GM12878 (cell line): ENCODE results near the gene ANTXR2. TPM values are rescaled to one million over a fixed set of nuclear protein-coding genes. Genes with fewer than 3 reads are reported as not detected.
"Not testable (repeated sequence)": the region's sequence is repeated elsewhere in the genome, so short reads cannot be mapped to it uniquely, and the experiment has no call there.

Source experiments
- ATAC-seq: fragments of 200-7000 bp; cut with Tn5 transposase; 3 replicates; pipeline ENCODE4 v1.9.1; 2020; ENCODE audit warnings: mild to moderate bottlenecking, moderate library complexity
- BruUV-seq: library from RNA; stranded (reverse); fragments of 400-500 nt; replicated peaks from 2 replicates; lab custom pipeline; 2021; lab: Mats Ljungman, UMichigan
- CTCF ChIA-PET: fragments of 300-600 bp; sonication (Branson Sonifier 250); formaldehyde crosslinking; extraction: SDS; loops from one replicate; lab custom pipeline; 2021; ENCODE audit warnings: inconsistent platforms; lab: Yijun Ruan, JAX
- POLR2A ChIA-PET: fragments of 350-600 bp; formaldehyde crosslinking; extraction: SDS; loops from one replicate; lab custom pipeline; 2021; ENCODE audit warnings: inconsistent platforms; lab: Charles Lee
- RAD21 ChIA-PET: fragments of 300-600 bp; sonication (Branson Sonifier 250); formaldehyde crosslinking; loops from one replicate; lab custom pipeline; 2023; ENCODE audit warnings: antibody characterized with exemption; ENCODE audit not compliant: unreplicated experiment; lab: Charles Lee
- SMC1A ChIA-PET: fragments of 300-600 bp; sonication (Branson Sonifier 250); formaldehyde crosslinking; loops from one replicate; lab custom pipeline; 2023; ENCODE audit not compliant: unreplicated experiment, uncharacterized antibody; lab: Charles Lee
- DNase-seq: peaks from one replicate; pipeline ENCODE4 v3.0.0-alpha.2; 2011; ENCODE audit warnings: low read depth, low spot score
- FAIRE-seq: peaks from 3 replicates; lab custom pipeline; 2011; peaks lifted over from hg19 to GRCh38; lab: Jason Lieb, UNC
- H2AFZ ChIP-seq: 2 replicates; pipeline ENCODE4 v1.6.0; 2011; ENCODE audit warnings: low read depth, low read length, control low read depth; ENCODE audit not compliant: control insufficient read depth
- H3K27ac ChIP-seq: 2 replicates; pipeline ENCODE4 v1.5.1; 2011; ENCODE audit warnings: control low read depth; ENCODE audit not compliant: control insufficient read depth, insufficient read depth
- H3K27me3 ChIP-seq, 2 experiments: replicated peaks in 1 of 2; 2 replicates each; pipeline versions ENCODE4 v1.6.0 to v1.6.1; 2011; ENCODE audit warnings: low read length in 1 of 2; ENCODE audit not compliant: control insufficient read depth in 2 of 2, insufficient read depth in 2 of 2
- H3K36me3 ChIP-seq, 2 experiments: 2 replicates each; pipeline ENCODE4 v1.5.1; 2011; ENCODE audit warnings: low read length in 1 of 2; ENCODE audit not compliant: control insufficient read depth in 2 of 2, insufficient read depth in 2 of 2
- H3K4me1 ChIP-seq: 2 replicates; pipeline ENCODE4 v1.6.1; 2011; ENCODE audit warnings: mild to moderate bottlenecking, low read length, moderate library complexity, mixed read lengths; ENCODE audit not compliant: control insufficient read depth, insufficient read depth
- H3K4me2 ChIP-seq: 2 replicates; pipeline ENCODE4 v1.6.0; 2011; ENCODE audit warnings: control low read depth; ENCODE audit not compliant: control insufficient read depth, insufficient read depth
- H3K4me3 ChIP-seq: fragments of 200-600 bp; sonication (generic); 2 replicates; pipeline ENCODE4 v1.5.1; 2016
- H3K79me2 ChIP-seq: 2 replicates; pipeline ENCODE4 v1.6.0; 2011; ENCODE audit warnings: low read length; ENCODE audit not compliant: control insufficient read depth, insufficient read depth
- H3K9ac ChIP-seq: 2 replicates; pipeline ENCODE4 v1.8.0; 2011; ENCODE audit warnings: low read length, control low read depth, mixed read lengths; ENCODE audit not compliant: control insufficient read depth, insufficient read depth
- H3K9me3 ChIP-seq: replicated peaks from 3 replicates; pipeline ENCODE4 v1.5.1; 2011; ENCODE audit warnings: mild to moderate bottlenecking, low read length; ENCODE audit not compliant: control insufficient read depth, insufficient read depth
- H4K20me1 ChIP-seq: 2 replicates; pipeline ENCODE4 v1.6.0; 2011; ENCODE audit not compliant: control insufficient read depth, insufficient read depth
- ESRRA ChIP-seq: IDR thresholded peaks from 2 replicates; pipeline ENCODE4 v1.6.1; 2012; ENCODE audit warnings: mild to moderate bottlenecking, low read length, improper control_type of control experiment
- RUNX3 ChIP-seq: IDR thresholded peaks from 2 replicates; pipeline ENCODE4 v1.6.1; 2012; ENCODE audit warnings: low read length, inconsistent platforms
- ZZZ3 ChIP-seq: IDR thresholded peaks from 2 replicates; pipeline ENCODE4 v1.6.1; 2011; ENCODE audit warnings: low read depth; ENCODE audit not compliant: control insufficient read depth, insufficient read length
- WGBS: methylation state at CpG from one replicate; pipeline ENCODE4 v1.1.6; 2016; ENCODE audit warnings: low lambda C conversion rate; ENCODE audit not compliant: insufficient replicate concordance, insufficient coverage; ENCODE audit errors: missing lambda C conversion rate; 5-methylcytosine and 5-hydroxymethylcytosine counted together
- in situ Hi-C: fragments of 300-500 bp; cut with MboI; formaldehyde crosslinking; loops from 9 replicates; pipeline ENCODE4 v1.14.3; 2018; ENCODE audit warnings: mixed read lengths
- intact Hi-C: fragments of 100-400 bp; cut with micrococcal nuclease; formaldehyde crosslinking; loops from one replicate; pipeline ENCODE4 v1.14.2; 2022; ENCODE audit not compliant: unreplicated experiment
- polyA plus RNA-seq, 11 experiments: library from polyadenylated mRNA; depleted of rRNA in 4 of 11; unstranded in 6 of 11; stranded (reverse) in 5 of 11; fragments of >200 nt; fragmentation: Nextera tagmentation in 4 of 11; fragmentation: Illumina TruSeq in 1 of 11; extraction: Ambion mirVana in 4 of 11; extraction: Trizol in 1 of 11; gene quantifications; 1 replicate in 1 of 11; 2 replicates in 10 of 11; pipeline versions ENCODE4 v1.2.1 to v1.2.3, GENCODE V29; 2011 to 2016; ENCODE audit warnings: inconsistent platforms in 2 of 11, missing spikeins in 2 of 11, low read depth in 1 of 11
- total RNA-seq, 4 experiments: library from RNA; depleted of rRNA in 3 of 4; stranded (reverse); fragments of >200 nt in 3 of 4; fragmentation: Illumina TruSeq in 1 of 4; extraction: Trizol in 1 of 4; gene quantifications; 2 replicates each; pipeline versions ENCODE4 v1.2.1 to v1.2.3, GENCODE V29; 2013 to 2021

ANTXR2 gene
- total and polyA plus RNA-seq, 10 of the 15 experiments (the other 5 are each of a cell fraction or from before 2014, with no cell fraction given) = 1.4 to 8.9 (median 5.7) TPM

GRCh38 chr4:79893456-79893855 is 179.6 kb downstream of the ANTXR2 start:
- no peak overlapping the region for H3K4me3 ChIP-seq
- SMC1A ChIA-PET = no interaction called here
- TF ChIP-seq RUNX3 (no peak), ZZZ3 (no peak), ESRRA (no peak)
- TF ChIP-seq, all 136 proteins: peak for 0
- Histone ChIP-seq H2AFZ (no peak overlapping the region), H3K79me2 (no peaks in the 10 kb centered on the region), H4K20me1 (no peaks in the 10 kb centered on the region), H3K9me3 (no peaks in the 10 kb centered on the region), H3K36me3 (no peaks in the 10 kb centered on the region), H3K27ac (no peak overlapping the region), H3K4me2 (no peak overlapping the region), H3K9ac (no peak overlapping the region), H3K27me3 (no peaks in the 10 kb centered on the region), H3K4me1 (no peaks in the 10 kb centered on the region)
- WGBS = 26% methylated on average over 2 of the region's 2 CpGs
- DNase-seq (no peak), ATAC-seq (no peak), FAIRE-seq (no peak)
- intact Hi-C loops = no loop called here
- ChIA-PET CTCF (no interaction called here), RAD21 (no interaction called here), POLR2A (no interaction called here)
- BruUV-seq = no TSS peak
- in situ Hi-C loops = no loop called here

DNA sequence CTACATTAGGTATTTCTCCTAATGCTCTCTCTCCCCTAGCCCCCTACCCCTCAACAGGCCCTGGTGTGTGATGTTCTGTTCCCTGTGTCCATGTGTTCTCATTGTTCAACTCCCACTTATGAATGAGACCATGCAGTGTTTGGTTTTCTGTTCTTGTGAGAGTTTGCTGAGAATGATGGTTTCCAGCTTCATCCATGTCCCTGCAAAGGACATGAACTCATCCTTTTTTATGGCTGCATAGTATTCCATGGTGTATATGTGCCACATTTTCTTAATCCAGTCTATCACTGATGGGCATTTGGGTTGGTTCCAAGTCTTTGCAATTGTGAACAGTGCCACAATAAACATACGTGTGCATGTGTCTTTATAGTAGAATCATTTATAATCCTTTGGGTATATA is 184.0 kb downstream of the ANTXR2 start:
- in situ Hi-C loops, H3K4me2 ChIP-seq, ATAC-seq, H3K27me3 ChIP-seq, DNase-seq, intact Hi-C loops, H3K79me2 ChIP-seq, H3K27ac ChIP-seq, H3K36me3 ChIP-seq, POLR2A ChIA-PET, H3K9ac ChIP-seq, H4K20me1 ChIP-seq, SMC1A ChIA-PET, CTCF ChIA-PET, H3K4me3 ChIP-seq, RAD21 ChIA-PET, BruUV-seq, FAIRE-seq, H2AFZ ChIP-seq, H3K4me1 ChIP-seq, H3K9me3 ChIP-seq: not testable (repeated sequence)
- 36% methylated on average over 1 of the region's 1 CpG for WGBS
